Measurements from ENCODE around the gene RSKR. TPM values are rescaled to one million over a fixed set of nuclear protein-coding genes. Genes with fewer than 3 reads are reported as not detected.

RSKR gene
- total RNA-seq, 1 donor from 2014 or later: 37.9 TPM

- Mint-ChIP-seq H3K4me1 (ENCODE audit: low read depth) (peaks cover 35% of the 10 kb centered on the region), H3K27me3 (ENCODE audit: low read depth) (no peaks in the 10 kb centered on the region), H3K9me3 (no peaks in the 10 kb centered on the region), H3K27ac (peak within 1 kb of the TSS; percentile 86), H3K36me3 (ENCODE audit: low read depth) (peaks cover 65% of the 10 kb centered on the region), H3K4me3 (ENCODE audit: low read depth) (peak within 1 kb of the TSS; percentile 94)
- intact Hi-C loops (cut with micrococcal nuclease): loop anchor here (2.0 kb wide), 2 partner anchors 46 to 74 kb away; partner anchors contain the start of genes RPL23A and SPAG5
- peak; percentile 94 for DNase-seq (ENCODE audit: low spot score)
These were observed 31.0 kb upstream of the RSKR start, which contains the start of gene BLTP2 for GRCh38 chr17:28644787-28645575. TSS of gene BLTP2 (minus strand) at chr17:28645158. CDS start at chr17:28645056, 102 bp downstream.

GRCh38 chr17:28643983-28644786 lies 30.2 kb upstream of the RSKR start:
- H3K4me3 Mint-ChIP-seq (ENCODE audit: low read depth): peak overlapping the region; percentile 94
- no peaks in the 10 kb centered on the region for H3K27me3 Mint-ChIP-seq (ENCODE audit: low read depth)
- H3K9me3 Mint-ChIP-seq: no peaks in the 10 kb centered on the region
- intact Hi-C loops (cut with micrococcal nuclease): loop anchor here (2.0 kb wide), 2 partner anchors 45 to 75 kb away; partner anchors contain the start of genes RPL23A and SPAG5
- peaks cover 35% of the 10 kb centered on the region for H3K4me1 Mint-ChIP-seq (ENCODE audit: low read depth)
- no peak for DNase-seq (ENCODE audit: low spot score)
- H3K27ac Mint-ChIP-seq: peak overlapping the region; percentile 86
- peaks cover 71% of the 10 kb centered on the region for H3K36me3 Mint-ChIP-seq (ENCODE audit: low read depth)

GRCh38 chr17:28641579-28641978 lies 27.6 kb upstream of the RSKR start:
- H3K4me1 Mint-ChIP-seq (ENCODE audit: low read depth): peaks cover 31% of the 10 kb centered on the region
- intact Hi-C loops (cut with micrococcal nuclease): no loop called here
- no peak overlapping the region for H3K4me3 Mint-ChIP-seq (ENCODE audit: low read depth)
- H3K36me3 Mint-ChIP-seq (ENCODE audit: low read depth): peaks cover 78% of the 10 kb centered on the region
- H3K27ac Mint-ChIP-seq: no peak overlapping the region
- H3K9me3 Mint-ChIP-seq: no peaks in the 10 kb centered on the region
- DNase-seq (ENCODE audit: low spot score): no peak
- no peaks in the 10 kb centered on the region for H3K27me3 Mint-ChIP-seq (ENCODE audit: low read depth)

GRCh38 chr17:28635506-28635905 lies 21.5 kb upstream of the RSKR start:
- intact Hi-C loops (cut with micrococcal nuclease): no loop called here
- Mint-ChIP-seq H3K4me1 (ENCODE audit: low read depth) (peaks cover 8% of the 10 kb centered on the region), H3K27me3 (ENCODE audit: low read depth) (no peaks in the 10 kb centered on the region), H3K27ac (no peak overlapping the region), H3K36me3 (ENCODE audit: low read depth) (peaks cover 97% of the 10 kb centered on the region), H3K4me3 (ENCODE audit: low read depth) (no peak overlapping the region), H3K9me3 (no peaks in the 10 kb centered on the region)
- DNase-seq (ENCODE audit: low spot score): no peak

- H3K4me1 Mint-ChIP-seq (ENCODE audit: low read depth): peaks cover 6% of the 10 kb centered on the region
- intact Hi-C loops (cut with micrococcal nuclease): no loop called here
- H3K27ac Mint-ChIP-seq: no peak overlapping the region
- H3K27me3 Mint-ChIP-seq (ENCODE audit: low read depth): no peaks in the 10 kb centered on the region
- peaks cover 92% of the 10 kb centered on the region for H3K36me3 Mint-ChIP-seq (ENCODE audit: low read depth)
- no peaks in the 10 kb centered on the region for H3K9me3 Mint-ChIP-seq
- no peak overlapping the region for H3K4me3 Mint-ChIP-seq (ENCODE audit: low read depth)
- DNase-seq (ENCODE audit: low spot score): no peak
These were observed 20.4 kb upstream of the RSKR start for GRCh38 chr17:28634206-28634865.

GRCh38 chr17:28626818-28627217 lies 12.8 kb upstream of the RSKR start:
- H3K4me1 Mint-ChIP-seq (ENCODE audit: low read depth): peaks cover 4% of the 10 kb centered on the region
- no peaks in the 10 kb centered on the region for H3K9me3 Mint-ChIP-seq
- H3K27me3 Mint-ChIP-seq (ENCODE audit: low read depth): no peaks in the 10 kb centered on the region
- no peak for DNase-seq (ENCODE audit: low spot score)
- peaks cover 76% of the 10 kb centered on the region for H3K36me3 Mint-ChIP-seq (ENCODE audit: low read depth)
- intact Hi-C loops (cut with micrococcal nuclease): no loop called here
- no peak overlapping the region for H3K4me3 Mint-ChIP-seq (ENCODE audit: low read depth)
- H3K27ac Mint-ChIP-seq: no peak overlapping the region

GRCh38 chr17:28624148-28624547 lies 10.2 kb upstream of the RSKR start:
- intact Hi-C loops (cut with micrococcal nuclease): loop anchor here (5.0 kb wide), 1 partner anchor 48 kb away; no protein-coding TSS in a partner anchor
- H3K4me1 Mint-ChIP-seq (ENCODE audit: low read depth): peaks cover 4% of the 10 kb centered on the region
- H3K27ac Mint-ChIP-seq: no peak overlapping the region
- no peak overlapping the region for H3K4me3 Mint-ChIP-seq (ENCODE audit: low read depth)
- H3K27me3 Mint-ChIP-seq (ENCODE audit: low read depth): no peaks in the 10 kb centered on the region
- no peak for DNase-seq (ENCODE audit: low spot score)
- peaks cover 86% of the 10 kb centered on the region for H3K36me3 Mint-ChIP-seq (ENCODE audit: low read depth)
- H3K9me3 Mint-ChIP-seq: no peaks in the 10 kb centered on the region

GRCh38 chr17:28623696-28624095 lies 9.7 kb upstream of the RSKR start:
- no peak for DNase-seq (ENCODE audit: low spot score)
- Mint-ChIP-seq H3K27ac (no peak overlapping the region), H3K36me3 (ENCODE audit: low read depth) (peaks cover 90% of the 10 kb centered on the region), H3K4me1 (ENCODE audit: low read depth) (peaks cover 4% of the 10 kb centered on the region), H3K27me3 (ENCODE audit: low read depth) (no peaks in the 10 kb centered on the region), H3K9me3 (no peaks in the 10 kb centered on the region), H3K4me3 (ENCODE audit: low read depth) (no peak overlapping the region)
- intact Hi-C loops (cut with micrococcal nuclease): loop anchor here (5.0 kb wide), 1 partner anchor 49 kb away; no protein-coding TSS in a partner anchor

- intact Hi-C loops (cut with micrococcal nuclease): loop anchor here (5.0 kb wide), 1 partner anchor 50 kb away; no protein-coding TSS in a partner anchor
- peaks cover 89% of the 10 kb centered on the region for H3K36me3 Mint-ChIP-seq (ENCODE audit: low read depth)
- no peak overlapping the region for H3K27ac Mint-ChIP-seq
- H3K27me3 Mint-ChIP-seq (ENCODE audit: low read depth): no peaks in the 10 kb centered on the region
- H3K9me3 Mint-ChIP-seq: no peaks in the 10 kb centered on the region
- no peak for DNase-seq (ENCODE audit: low spot score)
- H3K4me1 Mint-ChIP-seq (ENCODE audit: low read depth): peaks cover 4% of the 10 kb centered on the region
- no peak overlapping the region for H3K4me3 Mint-ChIP-seq (ENCODE audit: low read depth)
These were observed 8.2 kb upstream of the RSKR start for GRCh38 chr17:28622186-28622585.

- Mint-ChIP-seq H3K4me3 (ENCODE audit: low read depth) (no peak overlapping the region), H3K9me3 (no peaks in the 10 kb centered on the region), H3K36me3 (ENCODE audit: low read depth) (peaks cover 92% of the 10 kb centered on the region), H3K27ac (no peak overlapping the region), H3K4me1 (ENCODE audit: low read depth) (no peaks in the 10 kb centered on the region), H3K27me3 (ENCODE audit: low read depth) (no peaks in the 10 kb centered on the region)
- intact Hi-C loops (cut with micrococcal nuclease): loop anchor here (5.0 kb wide), 1 partner anchor 52 kb away; no protein-coding TSS in a partner anchor
- DNase-seq (ENCODE audit: low spot score): no peak
These were observed 6.0 kb upstream of the RSKR start for GRCh38 chr17:28620010-28620409.

- intact Hi-C loops (cut with micrococcal nuclease): loop anchor here (10.0 kb wide), 1 partner anchor 124 kb away; no protein-coding TSS in a partner anchor
These were observed 4.5 kb upstream of the RSKR start for GRCh38 chr17:28618464-28618863.

GRCh38 chr17:28616281-28616680 lies 2.3 kb upstream of the RSKR start:
- intact Hi-C loops (cut with micrococcal nuclease): loop anchor here (10.0 kb wide), 1 partner anchor 121 kb away; no protein-coding TSS in a partner anchor
- Mint-ChIP-seq H3K4me3 (ENCODE audit: low read depth) (no peak overlapping the region), H3K36me3 (ENCODE audit: low read depth) (peaks cover 92% of the 10 kb centered on the region)

More at GRCh38 chr17:28618464-28618863, 4.5 kb upstream of the RSKR start:
- Mint-ChIP-seq H3K4me3 (ENCODE audit: low read depth) (no peak overlapping the region), H3K4me1 (ENCODE audit: low read depth) (no peaks in the 10 kb centered on the region), H3K27ac (no peak overlapping the region), H3K27me3 (ENCODE audit: low read depth) (no peaks in the 10 kb centered on the region), H3K9me3 (no peaks in the 10 kb centered on the region), H3K36me3 (ENCODE audit: low read depth) (peaks cover 93% of the 10 kb centered on the region)
- DNase-seq (ENCODE audit: low spot score): no peak

More at GRCh38 chr17:28616281-28616680, 2.3 kb upstream of the RSKR start:
- no peak overlapping the region for H3K27ac Mint-ChIP-seq
- no peaks in the 10 kb centered on the region for H3K27me3 Mint-ChIP-seq (ENCODE audit: low read depth)
- H3K4me1 Mint-ChIP-seq (ENCODE audit: low read depth): no peaks in the 10 kb centered on the region
- no peak for DNase-seq (ENCODE audit: low spot score)
- H3K9me3 Mint-ChIP-seq: no peaks in the 10 kb centered on the region
